ENCODE measurements around the gene CMIP. TPM values are rescaled to one million over a fixed set of nuclear protein-coding genes. Genes with fewer than 3 reads are reported as not detected.

CMIP gene
- total and polyA plus RNA-seq, 10 of the 15 experiments (the other 5 are each of a cell fraction or from before 2014, with no cell fraction given) = 1.2 to 43.2 (median 4.4) TPM

DNA sequence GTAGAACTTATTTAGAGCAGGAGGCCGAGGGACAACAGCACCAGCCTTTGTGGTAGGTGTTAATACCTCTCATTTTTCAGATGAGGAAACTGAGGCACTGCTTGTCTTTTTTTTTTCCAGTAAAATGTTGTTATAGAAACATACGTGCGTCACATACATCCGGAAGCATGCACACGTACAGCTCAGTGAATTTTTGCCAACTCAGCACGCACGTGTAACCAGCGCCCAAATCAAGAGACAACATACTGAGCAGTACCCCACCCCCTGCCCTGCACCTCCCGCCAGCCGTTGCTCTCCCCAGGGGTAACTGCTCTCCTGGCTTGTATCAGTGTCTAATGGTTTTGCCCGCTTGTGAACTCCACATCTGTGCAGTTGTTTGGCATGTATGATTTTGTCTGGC is 92.0 kb downstream of the CMIP start:
- DNase-seq (ENCODE audit: low read depth, low spot score) (no peak), ATAC-seq (no peak), FAIRE-seq (no peak)
- H3K27me3 ChIP-seq (replicated peaks in 1 of 2; ENCODE audit: control insufficient read depth in 2 of 2, insufficient read depth in 2 of 2, low read length in 1 of 2) = no peaks in the 10 kb centered on the region
- H3K4me1 ChIP-seq (ENCODE audit: control insufficient read depth, insufficient read depth, low read length) = no peaks in the 10 kb centered on the region
- CTCF ChIA-PET = no interaction called here
- no peak overlapping the region for H2AFZ ChIP-seq (ENCODE audit: control insufficient read depth, low read depth, low read length)
- WGBS (ENCODE audit: insufficient coverage, insufficient replicate concordance, low lambda C conversion rate, missing lambda C conversion rate) = 97% methylated on average over 11 of the region's 11 CpGs
- in situ Hi-C loops (cut with MboI) = no loop called here
- POLR2A ChIA-PET = no interaction called here
- H3K36me3 ChIP-seq (ENCODE audit: control insufficient read depth in 2 of 2, insufficient read depth in 2 of 2, low read length in 1 of 2) = peaks cover 0 to 2% of the 10 kb centered on the region in 2 experiments; a peak in 3 of 4 replicates
- H3K27ac ChIP-seq (ENCODE audit: control insufficient read depth, insufficient read depth) = no peak overlapping the region
- no peaks in the 10 kb centered on the region; the same call in 1 of the 2 replicates for H4K20me1 ChIP-seq (ENCODE audit: control insufficient read depth, insufficient read depth)
- RAD21 ChIA-PET (ENCODE audit: unreplicated experiment) = no interaction called here
- no peak overlapping the region for H3K4me2 ChIP-seq (ENCODE audit: control insufficient read depth, insufficient read depth)
- H3K4me3 ChIP-seq = no peak overlapping the region
- no peak overlapping the region for H3K9ac ChIP-seq (ENCODE audit: control insufficient read depth, insufficient read depth, low read length)
- H3K9me3 ChIP-seq (replicated peaks; ENCODE audit: control insufficient read depth, insufficient read depth, low read length) = no peaks in the 10 kb centered on the region
- BruUV-seq (replicated peaks) = no TSS peak
- intact Hi-C loops (cut with micrococcal nuclease; ENCODE audit: unreplicated experiment) = no loop called here
- no peaks in the 10 kb centered on the region; the same call in 1 of the 2 replicates for H3K79me2 ChIP-seq (ENCODE audit: control insufficient read depth, insufficient read depth, low read length)
- SMC1A ChIA-PET (ENCODE audit: uncharacterized antibody, unreplicated experiment) = no interaction called here
- TF ChIP-seq, protein P1, sequence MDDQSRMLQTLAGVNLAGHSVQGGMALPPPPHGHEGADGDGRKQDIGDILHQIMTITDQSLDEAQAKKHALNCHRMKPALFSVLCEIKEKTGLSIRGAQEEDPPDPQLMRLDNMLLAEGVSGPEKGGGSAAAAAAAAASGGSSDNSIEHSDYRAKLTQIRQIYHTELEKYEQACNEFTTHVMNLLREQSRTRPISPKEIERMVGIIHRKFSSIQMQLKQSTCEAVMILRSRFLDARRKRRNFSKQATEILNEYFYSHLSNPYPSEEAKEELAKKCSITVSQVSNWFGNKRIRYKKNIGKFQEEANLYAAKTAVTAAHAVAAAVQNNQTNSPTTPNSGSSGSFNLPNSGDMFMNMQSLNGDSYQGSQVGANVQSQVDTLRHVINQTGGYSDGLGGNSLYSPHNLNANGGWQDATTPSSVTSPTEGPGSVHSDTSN (IDR thresholded peaks at IDR 0.05; ENCODE audit: insufficient replicate concordance, low read depth, low read length) = no peak
- TF ChIP-seq CHD1 (IDR thresholded peaks at IDR 0.05; ENCODE audit: low read depth, low read length) (no peak), ZBED1 (IDR thresholded peaks at IDR 0.05; ENCODE audit: borderline replicate concordance) (no peak), RAD21 (IDR thresholded peaks at IDR 0.05; ENCODE audit: insufficient read depth, low read depth, low read length) (no peak), KDM1A (IDR thresholded peaks at IDR 0.05; ENCODE audit: borderline replicate concordance) (no peak), POU2F2 (IDR thresholded peaks at IDR 0.05; ENCODE audit: borderline replicate concordance, low read depth, low read length) (no peak), CREB1 (IDR thresholded peaks at IDR 0.05; ENCODE audit: low read depth) (no peak), HDAC2 (IDR thresholded peaks at IDR 0.05) (no peak), ZNF24 (IDR thresholded peaks at IDR 0.05) (no peak), FOS (IDR thresholded peaks at IDR 0.05; ENCODE audit: borderline replicate concordance, extremely low read depth, insufficient read length) (no peak), ESRRA (IDR thresholded peaks at IDR 0.05; ENCODE audit: low read length) (no peak), ATF7 (IDR thresholded peaks at IDR 0.05; ENCODE audit: low read depth) (no peak), STAT1 (conservative IDR thresholded peaks at IDR 0.05) (no peak), SUPT20H (IDR thresholded peaks at IDR 0.05; ENCODE audit: borderline replicate concordance, control insufficient read depth, low read depth, low read length) (no peak), SUZ12 (IDR thresholded peaks at IDR 0.05; ENCODE audit: unreplicated experiment) (no peak), BRCA1 (IDR thresholded peaks at IDR 0.05; ENCODE audit: low read depth, low read length) (no peak)
- TF ChIP-seq, protein P2, sequence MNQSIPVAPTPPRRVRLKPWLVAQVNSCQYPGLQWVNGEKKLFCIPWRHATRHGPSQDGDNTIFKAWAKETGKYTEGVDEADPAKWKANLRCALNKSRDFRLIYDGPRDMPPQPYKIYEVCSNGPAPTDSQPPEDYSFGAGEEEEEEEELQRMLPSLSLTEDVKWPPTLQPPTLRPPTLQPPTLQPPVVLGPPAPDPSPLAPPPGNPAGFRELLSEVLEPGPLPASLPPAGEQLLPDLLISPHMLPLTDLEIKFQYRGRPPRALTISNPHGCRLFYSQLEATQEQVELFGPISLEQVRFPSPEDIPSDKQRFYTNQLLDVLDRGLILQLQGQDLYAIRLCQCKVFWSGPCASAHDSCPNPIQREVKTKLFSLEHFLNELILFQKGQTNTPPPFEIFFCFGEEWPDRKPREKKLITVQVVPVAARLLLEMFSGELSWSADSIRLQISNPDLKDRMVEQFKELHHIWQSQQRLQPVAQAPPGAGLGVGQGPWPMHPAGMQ (IDR thresholded peaks at IDR 0.05; ENCODE audit: borderline replicate concordance) = no peak
- TF ChIP-seq, protein P3, sequence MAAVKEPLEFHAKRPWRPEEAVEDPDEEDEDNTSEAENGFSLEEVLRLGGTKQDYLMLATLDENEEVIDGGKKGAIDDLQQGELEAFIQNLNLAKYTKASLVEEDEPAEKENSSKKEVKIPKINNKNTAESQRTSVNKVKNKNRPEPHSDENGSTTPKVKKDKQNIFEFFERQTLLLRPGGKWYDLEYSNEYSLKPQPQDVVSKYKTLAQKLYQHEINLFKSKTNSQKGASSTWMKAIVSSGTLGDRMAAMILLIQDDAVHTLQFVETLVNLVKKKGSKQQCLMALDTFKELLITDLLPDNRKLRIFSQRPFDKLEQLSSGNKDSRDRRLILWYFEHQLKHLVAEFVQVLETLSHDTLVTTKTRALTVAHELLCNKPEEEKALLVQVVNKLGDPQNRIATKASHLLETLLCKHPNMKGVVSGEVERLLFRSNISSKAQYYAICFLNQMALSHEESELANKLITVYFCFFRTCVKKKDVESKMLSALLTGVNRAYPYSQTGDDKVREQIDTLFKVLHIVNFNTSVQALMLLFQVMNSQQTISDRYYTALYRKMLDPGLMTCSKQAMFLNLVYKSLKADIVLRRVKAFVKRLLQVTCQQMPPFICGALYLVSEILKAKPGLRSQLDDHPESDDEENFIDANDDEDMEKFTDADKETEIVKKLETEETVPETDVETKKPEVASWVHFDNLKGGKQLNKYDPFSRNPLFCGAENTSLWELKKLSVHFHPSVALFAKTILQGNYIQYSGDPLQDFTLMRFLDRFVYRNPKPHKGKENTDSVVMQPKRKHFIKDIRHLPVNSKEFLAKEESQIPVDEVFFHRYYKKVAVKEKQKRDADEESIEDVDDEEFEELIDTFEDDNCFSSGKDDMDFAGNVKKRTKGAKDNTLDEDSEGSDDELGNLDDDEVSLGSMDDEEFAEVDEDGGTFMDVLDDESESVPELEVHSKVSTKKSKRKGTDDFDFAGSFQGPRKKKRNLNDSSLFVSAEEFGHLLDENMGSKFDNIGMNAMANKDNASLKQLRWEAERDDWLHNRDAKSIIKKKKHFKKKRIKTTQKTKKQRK (IDR thresholded peaks at IDR 0.05; ENCODE audit: low read depth, low read length) = no peak
- TF ChIP-seq, protein P4, sequence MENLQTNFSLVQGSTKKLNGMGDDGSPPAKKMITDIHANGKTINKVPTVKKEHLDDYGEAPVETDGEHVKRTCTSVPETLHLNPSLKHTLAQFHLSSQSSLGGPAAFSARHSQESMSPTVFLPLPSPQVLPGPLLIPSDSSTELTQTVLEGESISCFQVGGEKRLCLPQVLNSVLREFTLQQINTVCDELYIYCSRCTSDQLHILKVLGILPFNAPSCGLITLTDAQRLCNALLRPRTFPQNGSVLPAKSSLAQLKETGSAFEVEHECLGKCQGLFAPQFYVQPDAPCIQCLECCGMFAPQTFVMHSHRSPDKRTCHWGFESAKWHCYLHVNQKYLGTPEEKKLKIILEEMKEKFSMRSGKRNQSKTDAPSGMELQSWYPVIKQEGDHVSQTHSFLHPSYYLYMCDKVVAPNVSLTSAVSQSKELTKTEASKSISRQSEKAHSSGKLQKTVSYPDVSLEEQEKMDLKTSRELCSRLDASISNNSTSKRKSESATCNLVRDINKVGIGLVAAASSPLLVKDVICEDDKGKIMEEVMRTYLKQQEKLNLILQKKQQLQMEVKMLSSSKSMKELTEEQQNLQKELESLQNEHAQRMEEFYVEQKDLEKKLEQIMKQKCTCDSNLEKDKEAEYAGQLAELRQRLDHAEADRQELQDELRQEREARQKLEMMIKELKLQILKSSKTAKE (IDR thresholded peaks at IDR 0.05; ENCODE audit: low read depth, poor library complexity, severe bottlenecking) = no peak

All from GM12878 (cell line).